GM23338 (cell line): ENCODE data around the gene NKX2-3.

Experiments
- EZH2 ChIP-seq: fragments of 200-600 bp; sonication (generic); IDR thresholded peaks from one replicate; pipeline ENCODE4 v1.8.0; 2017; ENCODE audit warnings: antibody characterized with exemption, mild to moderate bottlenecking, low read depth; ENCODE audit not compliant: unreplicated experiment
- EZH2phosphoT487 ChIP-seq: fragments of 200-600 bp; sonication (generic); IDR thresholded peaks from one replicate; pipeline ENCODE4 v1.8.1; 2018; ENCODE audit warnings: antibody characterized with exemption; ENCODE audit not compliant: unreplicated experiment
- POLR2AphosphoS5 ChIP-seq: IDR thresholded peaks from 2 replicates; pipeline ENCODE4 v1.6.1; 2016; ENCODE audit warnings: antibody characterized with exemption, low read depth
- TF ChIP-seq, protein P1 (sequence below), 2 experiments: fragments of 200-600 bp in 1 of 2; sonication (generic) in 1 of 2; conservative IDR thresholded peaks; 2 replicates each; pipeline versions ENCODE4 v1.5.1 to v1.6.1; 2016 to 2017; ENCODE audit warnings: antibody characterized with exemption in 2 of 2, low read depth in 2 of 2, mild to moderate bottlenecking in 2 of 2, moderate library complexity in 1 of 2
- TF ChIP-seq, protein P2 (sequence below): IDR thresholded peaks from one replicate; pipeline ENCODE4 v1.6.1; 2018; ENCODE audit warnings: antibody characterized with exemption; ENCODE audit not compliant: unreplicated experiment

GRCh38 chr10:99535764-99536337 is 3.1 kb downstream of the NKX2-3 start:
- TF ChIP-seq, protein P1, sequence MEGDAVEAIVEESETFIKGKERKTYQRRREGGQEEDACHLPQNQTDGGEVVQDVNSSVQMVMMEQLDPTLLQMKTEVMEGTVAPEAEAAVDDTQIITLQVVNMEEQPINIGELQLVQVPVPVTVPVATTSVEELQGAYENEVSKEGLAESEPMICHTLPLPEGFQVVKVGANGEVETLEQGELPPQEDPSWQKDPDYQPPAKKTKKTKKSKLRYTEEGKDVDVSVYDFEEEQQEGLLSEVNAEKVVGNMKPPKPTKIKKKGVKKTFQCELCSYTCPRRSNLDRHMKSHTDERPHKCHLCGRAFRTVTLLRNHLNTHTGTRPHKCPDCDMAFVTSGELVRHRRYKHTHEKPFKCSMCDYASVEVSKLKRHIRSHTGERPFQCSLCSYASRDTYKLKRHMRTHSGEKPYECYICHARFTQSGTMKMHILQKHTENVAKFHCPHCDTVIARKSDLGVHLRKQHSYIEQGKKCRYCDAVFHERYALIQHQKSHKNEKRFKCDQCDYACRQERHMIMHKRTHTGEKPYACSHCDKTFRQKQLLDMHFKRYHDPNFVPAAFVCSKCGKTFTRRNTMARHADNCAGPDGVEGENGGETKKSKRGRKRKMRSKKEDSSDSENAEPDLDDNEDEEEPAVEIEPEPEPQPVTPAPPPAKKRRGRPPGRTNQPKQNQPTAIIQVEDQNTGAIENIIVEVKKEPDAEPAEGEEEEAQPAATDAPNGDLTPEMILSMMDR (conservative IDR thresholded peaks at IDR 0.05; ENCODE audit: low read depth in 2 of 2) = no peak
- TF ChIP-seq EZH2phosphoT487 (peak; percentile 76), POLR2AphosphoS5 (no peak), EZH2 (peak; percentile 100)
- TF ChIP-seq, protein P2, sequence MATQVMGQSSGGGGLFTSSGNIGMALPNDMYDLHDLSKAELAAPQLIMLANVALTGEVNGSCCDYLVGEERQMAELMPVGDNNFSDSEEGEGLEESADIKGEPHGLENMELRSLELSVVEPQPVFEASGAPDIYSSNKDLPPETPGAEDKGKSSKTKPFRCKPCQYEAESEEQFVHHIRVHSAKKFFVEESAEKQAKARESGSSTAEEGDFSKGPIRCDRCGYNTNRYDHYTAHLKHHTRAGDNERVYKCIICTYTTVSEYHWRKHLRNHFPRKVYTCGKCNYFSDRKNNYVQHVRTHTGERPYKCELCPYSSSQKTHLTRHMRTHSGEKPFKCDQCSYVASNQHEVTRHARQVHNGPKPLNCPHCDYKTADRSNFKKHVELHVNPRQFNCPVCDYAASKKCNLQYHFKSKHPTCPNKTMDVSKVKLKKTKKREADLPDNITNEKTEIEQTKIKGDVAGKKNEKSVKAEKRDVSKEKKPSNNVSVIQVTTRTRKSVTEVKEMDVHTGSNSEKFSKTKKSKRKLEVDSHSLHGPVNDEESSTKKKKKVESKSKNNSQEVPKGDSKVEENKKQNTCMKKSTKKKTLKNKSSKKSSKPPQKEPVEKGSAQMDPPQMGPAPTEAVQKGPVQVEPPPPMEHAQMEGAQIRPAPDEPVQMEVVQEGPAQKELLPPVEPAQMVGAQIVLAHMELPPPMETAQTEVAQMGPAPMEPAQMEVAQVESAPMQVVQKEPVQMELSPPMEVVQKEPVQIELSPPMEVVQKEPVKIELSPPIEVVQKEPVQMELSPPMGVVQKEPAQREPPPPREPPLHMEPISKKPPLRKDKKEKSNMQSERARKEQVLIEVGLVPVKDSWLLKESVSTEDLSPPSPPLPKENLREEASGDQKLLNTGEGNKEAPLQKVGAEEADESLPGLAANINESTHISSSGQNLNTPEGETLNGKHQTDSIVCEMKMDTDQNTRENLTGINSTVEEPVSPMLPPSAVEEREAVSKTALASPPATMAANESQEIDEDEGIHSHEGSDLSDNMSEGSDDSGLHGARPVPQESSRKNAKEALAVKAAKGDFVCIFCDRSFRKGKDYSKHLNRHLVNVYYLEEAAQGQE = no peak
